Ammon's horn (tissue), 1 donor: ENCODE data around the gene ADAMTS9.
A peak's percentile ranks its signal among the peaks of the same experiment; 100 is the strongest.

Experiments used
- DNase-seq: peaks from one replicate; pipeline ENCODE4 v3.0.0-alpha.2; 2016; ENCODE audit warnings: low spot score

Gene ADAMTS9

DNA sequence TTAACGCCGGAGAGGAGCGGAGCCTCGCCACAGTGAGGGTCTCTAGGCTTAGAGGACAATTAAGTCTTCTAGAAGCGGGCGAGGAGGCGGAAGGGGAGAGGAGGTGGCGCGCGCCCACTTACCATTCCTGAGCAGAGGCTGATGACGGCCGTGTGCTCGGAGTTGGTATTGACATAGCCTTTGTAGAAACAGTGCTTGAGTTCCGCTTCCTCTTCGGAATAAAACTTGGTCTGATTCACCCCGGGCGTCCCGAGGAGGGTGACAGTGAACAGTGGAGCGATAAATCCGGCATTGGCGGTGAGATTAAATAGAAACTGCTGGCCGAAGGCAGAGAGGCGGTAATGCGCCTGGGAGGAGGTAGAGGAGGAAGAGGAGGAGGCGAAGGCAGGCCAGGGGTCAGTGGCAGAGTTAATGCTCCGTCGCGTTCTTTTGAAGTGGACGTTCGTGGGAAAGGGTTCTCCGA, 1.3 kb downstream of the ADAMTS9 start:
- peak; percentile 42 for DNase-seq

DNA sequence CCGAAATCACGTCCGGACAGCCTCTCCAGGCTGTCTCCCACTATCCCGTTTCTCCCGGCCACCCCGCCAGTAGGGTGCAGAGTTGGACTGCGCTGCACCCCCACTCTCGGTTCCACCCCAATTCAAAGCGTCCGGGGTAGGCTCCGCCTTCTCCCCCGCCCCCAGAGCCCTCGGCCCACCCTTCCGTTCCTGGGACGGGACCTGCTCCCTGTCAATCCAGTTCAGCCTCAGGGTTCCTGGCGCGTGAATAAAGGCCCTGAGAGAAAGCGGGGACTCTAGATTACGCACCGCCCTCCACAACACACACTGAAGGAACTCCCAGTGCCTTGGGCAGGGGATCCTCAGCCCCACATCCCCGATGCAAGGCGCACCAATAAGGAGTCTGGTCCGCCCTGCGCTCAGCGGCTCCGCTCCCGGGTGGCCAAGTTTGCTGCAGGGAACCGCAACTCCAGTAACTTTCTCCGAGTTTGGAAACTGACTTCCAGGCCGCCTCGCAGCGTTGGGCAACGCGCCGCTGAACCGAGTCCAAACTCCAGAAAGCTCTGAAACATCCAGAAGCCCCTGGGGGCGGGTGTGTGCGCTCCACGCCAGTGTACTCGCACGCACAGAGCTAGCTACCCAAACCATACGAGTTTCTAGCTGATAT, 1.9 kb downstream of the ADAMTS9 start:
- peak; percentile 86 for DNase-seq

DNA sequence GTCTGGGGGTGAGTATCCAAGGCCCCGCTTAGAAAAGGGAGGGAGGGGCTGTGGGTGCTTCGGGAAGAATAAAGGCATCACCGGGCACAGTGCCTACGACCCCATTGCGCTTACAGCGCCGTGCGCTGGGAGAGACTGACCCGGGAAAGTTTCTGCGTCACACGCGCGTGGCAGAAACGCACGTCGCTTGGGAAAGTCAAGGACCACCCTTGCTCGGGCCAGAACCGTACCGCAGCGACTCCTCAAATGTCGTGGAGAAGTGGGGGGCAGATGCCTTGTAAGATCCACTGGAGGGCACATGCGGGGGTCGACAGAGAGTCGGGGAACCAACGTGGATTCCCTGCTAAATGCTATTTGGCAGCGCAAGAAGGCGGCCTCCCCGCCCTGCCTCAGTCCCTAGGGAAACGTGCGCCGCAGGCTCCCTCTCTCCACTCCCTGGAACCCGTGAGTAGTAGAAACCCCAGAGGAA, 2.4 kb downstream of the ADAMTS9 start:
- peak; percentile 27 for DNase-seq

DNA sequence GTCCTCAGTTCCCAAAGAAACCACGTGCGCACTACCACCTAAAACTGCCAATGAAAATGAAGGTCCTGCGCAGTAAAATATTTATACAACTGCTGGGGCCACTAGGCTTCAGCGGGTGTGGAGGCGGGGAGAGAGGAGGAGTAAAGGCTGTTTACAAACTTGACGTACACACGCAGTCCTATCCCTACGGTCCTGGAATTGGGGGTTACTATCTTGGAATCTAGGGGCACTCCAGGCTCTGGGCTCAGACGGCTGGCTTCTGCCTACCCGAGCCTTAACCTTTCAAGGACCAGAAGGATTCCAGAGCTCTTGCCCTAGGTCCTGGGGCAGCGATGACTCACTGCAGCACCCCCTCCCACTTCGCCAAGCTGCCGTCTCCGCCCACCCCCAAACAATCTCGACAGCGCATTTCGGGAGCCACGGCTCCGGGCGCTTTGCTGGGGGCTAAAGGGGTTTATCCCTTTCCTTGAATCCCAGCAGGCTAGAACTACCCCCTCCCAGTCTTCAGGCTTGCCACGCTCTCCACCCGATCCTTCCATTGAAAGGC, 3.0 kb downstream of the ADAMTS9 start:
- DNase-seq = peak; percentile 6

DNA sequence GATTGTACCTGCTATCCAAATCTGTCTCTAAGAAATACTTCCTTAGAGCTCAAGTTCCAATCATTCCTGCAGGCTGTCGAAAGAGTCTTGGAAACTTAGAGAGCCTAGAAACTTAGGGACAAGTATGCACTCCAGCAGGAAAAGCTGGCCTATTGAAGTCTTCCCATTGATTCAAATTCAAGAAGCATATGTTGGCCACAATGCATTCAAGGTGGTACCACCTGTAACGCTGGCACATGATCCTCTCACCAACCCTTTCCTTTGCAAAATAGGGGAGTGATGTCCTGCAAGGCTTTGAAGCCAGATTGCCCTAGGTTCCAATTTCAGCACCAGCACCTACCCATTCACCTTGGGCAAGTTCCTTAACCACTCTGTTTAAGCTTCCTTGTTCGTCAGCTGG, 6.0 kb downstream of the ADAMTS9 start:
- no peak for DNase-seq

DNA sequence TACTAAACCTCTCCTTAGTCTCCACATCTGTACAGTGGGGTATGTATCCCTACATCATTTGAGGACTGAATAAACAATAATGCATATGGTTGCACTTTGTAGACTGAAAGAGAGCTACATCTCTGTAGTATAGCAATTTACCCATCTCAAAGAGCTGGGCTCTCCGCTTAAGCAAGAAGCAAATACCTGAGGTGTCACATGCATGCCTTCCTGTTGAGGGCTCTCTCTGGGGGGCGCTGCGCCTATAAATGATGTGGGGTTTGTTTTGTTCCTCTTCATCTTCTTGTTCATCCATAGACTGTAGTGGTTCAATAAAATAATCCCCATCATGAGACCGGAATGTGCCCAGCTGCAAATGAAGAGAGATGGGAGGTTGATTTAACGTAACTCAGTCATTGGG, 6.8 kb downstream of the ADAMTS9 start:
- no peak for DNase-seq

DNA sequence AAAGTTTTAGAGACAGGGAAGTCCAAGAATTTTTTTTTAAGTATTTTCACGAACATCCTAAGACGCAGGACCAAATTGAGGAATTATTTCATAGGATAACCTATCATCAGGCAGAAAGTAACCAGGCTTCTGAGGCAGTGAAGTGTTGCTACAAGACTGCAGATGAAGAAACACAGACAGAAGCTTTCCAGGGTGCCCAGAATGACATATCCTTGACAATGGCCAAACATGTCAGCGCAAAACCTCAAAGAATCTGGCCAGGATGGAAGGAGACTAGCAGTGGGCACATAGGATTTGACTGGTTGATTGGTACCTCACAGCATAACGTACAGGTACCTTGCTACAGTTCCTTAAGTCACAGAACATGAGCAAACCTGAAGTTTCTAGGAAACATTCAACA, 7.5 kb downstream of the ADAMTS9 start:
- no peak for DNase-seq

DNA sequence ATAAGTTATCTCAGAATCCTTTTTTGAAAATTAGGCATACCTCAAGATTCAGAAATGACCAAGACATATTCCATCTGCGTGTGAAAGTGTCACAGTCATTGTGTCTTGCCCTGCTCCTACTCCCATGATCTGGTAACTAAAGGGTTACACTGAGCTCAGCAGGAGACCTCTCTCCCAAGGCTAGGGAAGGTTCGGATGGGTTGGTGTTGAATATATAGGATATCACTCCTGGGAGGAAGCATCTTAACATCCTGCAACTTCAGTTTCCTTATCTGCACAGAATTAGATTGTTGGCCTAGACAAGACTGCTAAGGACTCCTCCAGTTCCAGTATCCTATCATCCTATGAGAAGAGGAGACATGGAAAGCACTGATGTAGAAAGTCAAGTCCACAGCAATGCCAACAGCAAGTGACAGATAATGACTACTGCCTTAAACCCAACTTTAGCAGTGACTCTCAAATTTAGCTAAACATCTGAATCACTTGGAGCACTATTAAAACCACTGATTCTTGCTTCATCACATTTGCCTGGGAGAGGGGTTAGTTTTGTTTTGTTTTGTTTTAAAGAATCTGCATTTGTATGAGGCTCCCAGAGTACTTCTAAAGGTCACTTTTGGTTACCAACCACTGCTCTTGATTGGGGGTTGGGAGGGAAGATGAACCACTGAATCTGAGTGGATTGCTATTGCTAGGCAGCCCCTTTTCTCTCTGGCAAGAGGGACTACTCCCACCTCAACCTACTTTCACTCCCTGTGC, 9.7 kb downstream of the ADAMTS9 start:
- DNase-seq = no peak

DNA sequence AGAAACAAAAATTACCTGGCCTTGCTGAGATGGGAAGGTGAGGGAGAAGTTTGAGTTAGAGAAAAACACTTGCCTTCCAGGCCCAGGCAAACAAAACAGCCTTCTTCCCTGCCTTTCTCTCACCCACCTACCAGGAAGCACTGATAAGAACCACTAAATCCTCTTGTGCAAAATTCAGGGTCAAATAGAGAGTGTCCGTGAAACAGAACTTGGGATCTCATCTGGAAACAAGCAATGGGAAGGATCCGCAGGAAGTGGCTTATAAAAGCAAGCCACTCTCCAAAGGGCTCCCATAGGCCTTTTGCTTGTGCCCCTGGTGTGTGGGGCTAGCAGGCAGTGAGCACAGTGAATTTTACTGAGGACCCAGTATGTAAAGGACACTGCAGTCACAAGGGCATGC, 11.0 kb downstream of the ADAMTS9 start:
- no peak for DNase-seq

DNA sequence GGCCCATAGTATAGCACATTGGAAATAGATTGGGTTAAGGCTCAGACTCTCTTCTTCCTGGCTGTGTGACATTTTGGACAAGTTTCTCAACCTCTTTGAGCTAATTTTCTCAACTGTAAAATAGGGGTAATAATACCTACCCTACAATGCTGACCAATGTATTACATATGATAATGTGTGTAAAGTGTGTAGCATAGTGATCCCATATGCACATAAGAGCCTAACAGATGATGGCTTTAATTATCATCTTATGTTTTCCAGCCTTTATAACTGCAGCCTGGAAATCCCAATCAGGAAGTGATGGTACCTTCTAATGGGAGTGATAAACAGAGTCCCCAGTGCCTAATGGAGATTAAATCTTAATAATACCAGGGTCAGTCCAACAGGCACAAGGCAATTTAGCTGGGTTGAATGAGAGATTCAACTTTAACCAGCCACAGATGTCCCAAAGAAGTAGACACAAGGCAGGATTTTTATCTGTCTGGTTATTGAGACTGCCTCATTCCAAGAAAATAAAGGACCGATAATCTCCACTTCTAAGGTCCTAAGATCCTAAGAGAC, 12.0 kb downstream of the ADAMTS9 start:
- no peak for DNase-seq

DNA sequence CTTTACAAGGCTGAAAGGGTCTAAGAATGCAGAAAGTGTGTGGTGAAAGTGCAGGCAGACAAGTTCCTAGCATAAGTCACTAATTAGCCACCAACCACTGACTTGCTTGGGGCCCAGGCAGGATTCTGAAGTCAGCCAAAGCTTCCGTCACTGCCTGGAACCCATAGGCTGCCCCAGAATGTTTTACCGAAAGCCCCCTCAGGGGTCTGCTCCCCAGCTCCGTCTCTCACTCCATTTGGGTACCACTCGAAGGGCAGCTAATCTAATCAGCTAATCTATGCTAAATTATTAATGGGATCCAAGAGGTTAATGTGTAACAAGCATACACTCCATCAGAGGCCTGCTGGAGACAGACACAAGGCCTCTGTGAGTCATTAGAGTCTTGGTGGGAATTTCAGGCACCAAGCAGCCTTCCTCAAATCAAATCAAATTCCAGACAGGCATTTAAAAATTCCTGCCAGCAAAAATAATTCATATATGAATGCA, 13.2 kb downstream of the ADAMTS9 start:
- DNase-seq = no peak

DNA sequence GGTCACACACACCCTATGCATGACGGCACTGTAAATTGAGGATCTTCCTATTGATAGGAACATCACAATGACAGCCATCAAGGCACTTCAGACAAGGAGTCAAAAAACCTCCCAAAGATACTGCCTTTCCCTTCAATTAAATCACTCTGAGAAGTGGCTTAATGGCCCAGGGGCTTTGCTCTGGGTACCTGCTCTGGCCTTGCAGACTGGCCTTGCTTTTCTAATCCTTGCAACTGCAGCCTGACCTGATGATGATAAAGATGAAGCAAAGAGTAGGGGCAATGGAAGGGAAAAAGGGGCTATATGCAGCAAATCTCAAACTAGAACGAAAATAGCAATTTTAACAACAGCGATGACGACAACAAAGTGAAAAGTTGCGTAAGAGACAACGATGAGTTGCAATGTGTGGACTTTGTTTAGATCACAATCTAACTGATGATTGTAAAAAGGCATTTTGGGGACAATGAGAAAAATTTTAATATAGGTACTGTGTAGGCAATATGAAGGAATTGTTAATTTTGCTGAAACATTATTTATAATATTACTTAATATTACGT, 14.6 kb downstream of the ADAMTS9 start:
- DNase-seq = no peak

DNA sequence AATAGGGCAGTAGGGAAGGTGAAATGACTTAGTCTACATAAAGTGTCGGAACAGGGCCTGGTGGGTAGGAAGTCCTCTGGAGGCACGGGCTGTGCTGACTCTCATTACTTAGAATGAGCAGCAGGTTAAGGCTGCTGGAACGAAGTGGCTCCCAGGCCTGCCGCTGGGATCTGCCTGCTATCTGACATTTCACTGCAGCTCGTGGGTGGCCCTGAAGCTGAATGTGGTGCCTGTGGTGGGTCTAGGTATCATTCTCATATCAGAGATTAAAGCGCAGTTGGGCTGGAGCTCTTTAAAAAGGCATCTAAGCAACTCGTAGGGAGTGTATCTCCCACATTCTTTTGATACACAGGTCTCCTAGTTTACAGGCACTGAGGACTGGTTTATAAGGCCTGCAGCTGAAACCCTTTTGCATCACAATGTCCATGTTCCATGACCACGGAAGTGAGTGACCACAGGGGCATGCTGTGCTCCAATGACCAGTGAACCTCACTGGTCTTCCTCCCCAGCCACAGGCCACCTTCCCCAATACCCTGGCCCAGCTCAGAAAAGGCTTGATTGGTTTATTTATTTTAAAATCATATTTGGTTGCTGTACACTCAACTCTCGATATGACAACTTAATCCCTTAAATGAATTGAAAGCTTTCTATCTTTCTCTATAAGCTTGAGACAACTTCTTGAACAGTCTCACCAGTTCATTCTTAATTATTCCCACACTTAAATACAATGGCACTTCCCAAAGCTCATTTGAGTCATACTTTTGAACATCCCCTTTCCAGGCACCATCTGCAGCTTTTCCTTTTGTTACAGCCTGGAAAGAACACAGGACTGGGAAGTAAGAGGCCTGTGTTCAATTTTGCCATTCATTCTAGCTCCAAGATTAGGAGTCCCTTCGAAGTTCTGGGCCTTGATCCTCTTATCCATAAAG, 19.0 kb downstream of the ADAMTS9 start:
- no peak for DNase-seq

DNA sequence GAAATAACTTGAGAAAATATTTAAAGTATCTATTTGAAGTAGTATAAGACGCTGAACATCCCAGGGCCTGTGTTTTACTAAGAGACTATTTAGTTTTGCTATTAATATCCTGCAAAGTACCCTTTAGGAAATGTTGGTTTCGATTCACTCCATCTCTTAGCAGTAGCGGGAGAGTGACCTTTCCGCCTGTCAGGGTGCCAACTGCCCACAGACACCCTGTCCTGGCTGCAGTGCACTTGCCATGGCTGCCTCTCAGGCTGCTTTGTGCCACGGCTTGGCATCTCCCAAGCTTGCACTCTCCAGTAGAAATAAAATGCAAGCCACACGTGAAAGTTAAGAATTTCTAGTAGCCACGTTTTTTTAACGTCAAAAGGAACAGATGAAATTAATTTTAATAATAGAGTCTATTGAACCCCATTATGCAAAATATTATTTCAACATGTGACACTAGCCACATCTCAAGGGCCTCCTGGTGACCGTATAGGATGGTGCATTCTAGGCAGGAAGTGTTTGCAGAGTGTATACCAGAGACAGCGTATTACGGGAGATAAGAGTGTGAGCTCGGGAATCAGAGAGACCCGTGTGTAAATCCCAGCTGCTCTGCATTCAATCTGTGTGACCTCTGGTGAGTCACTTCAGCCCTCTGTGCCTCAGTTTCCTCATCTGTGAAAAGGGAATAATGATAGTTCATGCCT, 19.8 kb downstream of the ADAMTS9 start:
- peak; percentile 40 for DNase-seq

DNA sequence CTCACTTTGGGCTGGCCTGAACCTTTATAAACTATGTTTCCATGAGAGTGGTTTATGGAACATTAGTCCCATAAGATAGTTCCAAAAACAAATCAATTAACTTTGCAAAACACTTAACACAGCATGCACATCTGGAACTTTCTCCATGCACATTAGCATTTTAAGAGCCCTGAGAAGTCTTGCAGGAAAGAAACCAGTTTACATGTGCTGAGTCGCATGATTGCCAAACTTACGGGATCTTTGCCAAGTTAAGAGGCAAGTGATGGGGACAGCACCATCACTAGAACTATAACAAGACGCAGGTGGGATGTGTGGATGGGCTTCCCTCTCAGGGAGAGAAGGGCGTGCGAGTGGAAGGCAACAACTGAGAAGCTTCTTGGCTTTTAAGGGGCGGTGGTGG, 20.7 kb downstream of the ADAMTS9 start:
- DNase-seq = no peak

DNA sequence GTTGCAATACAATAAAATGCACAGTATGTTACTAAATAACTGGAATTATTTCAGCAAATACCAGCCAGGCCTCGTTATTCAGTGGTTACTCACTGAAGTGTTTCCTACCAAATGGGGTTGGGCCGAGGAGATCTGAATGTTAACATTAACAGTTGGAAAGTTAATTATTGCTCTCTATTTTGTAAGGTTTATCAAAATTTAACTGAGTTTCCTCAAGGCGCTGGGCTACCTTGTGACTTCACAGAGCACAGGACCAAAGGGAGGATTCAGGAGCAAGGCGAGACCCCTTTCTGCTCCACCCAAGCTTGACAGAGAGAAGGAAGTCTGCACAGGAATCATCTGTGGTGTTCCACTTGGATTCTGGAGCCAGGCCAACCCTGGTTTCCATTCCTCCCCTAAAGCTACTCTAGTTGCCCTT, 21.6 kb downstream of the ADAMTS9 start:
- no peak for DNase-seq

DNA sequence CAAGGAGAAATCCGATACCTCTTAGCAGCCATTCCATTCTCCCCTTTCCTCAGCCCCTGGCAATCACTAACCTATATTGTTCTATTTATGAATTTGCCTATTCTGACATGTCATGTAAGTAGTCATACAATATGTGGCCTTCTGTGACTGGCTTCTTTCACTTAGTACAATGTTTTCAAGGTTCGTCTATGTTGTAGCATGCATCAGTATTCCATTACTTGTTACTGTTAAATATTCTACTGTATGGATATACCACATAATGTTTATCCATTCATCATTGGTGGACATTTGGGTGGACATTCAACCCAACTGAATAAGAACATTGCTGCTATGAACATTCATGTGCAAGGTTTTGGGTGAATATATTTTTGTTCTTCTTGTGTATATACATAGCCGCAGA, 23.4 kb downstream of the ADAMTS9 start:
- no peak for DNase-seq

DNA sequence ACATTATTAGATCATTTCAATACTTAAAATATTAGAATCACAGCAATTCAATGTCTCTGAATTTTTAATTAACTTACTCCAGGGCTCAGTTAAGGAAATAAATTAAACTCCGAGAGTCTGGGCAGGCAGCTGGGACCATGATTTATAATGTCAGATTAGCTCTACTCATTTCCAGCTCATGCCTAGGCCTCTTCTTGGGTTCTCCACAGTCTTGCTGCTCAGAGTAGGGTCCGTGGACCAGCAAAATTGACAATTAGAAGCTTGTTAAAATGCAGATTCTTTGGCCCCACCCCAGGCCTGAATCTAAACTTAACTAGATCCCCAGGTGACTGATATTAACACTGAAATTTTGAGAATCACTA, 28.2 kb downstream of the ADAMTS9 start:
- no peak for DNase-seq

DNA sequence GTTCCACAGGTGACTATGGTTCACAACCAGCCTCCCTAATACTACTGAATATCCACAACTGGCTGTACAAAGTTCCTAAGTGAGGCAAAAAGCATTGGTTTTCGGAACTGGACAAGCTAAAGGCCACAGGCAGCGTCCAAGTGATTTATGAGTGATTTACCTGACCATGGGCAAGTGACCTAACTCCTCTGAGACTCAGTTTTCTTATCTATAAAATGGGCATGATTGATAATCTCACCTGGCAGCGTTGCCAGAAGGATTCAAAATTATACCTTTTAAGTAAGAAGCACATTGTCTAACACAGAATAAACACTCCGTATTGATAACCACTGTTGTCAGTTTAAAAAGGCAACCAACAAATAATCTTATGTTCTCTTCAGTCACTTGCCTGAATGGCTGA, 29.8 kb downstream of the ADAMTS9 start:
- no peak for DNase-seq

DNA sequence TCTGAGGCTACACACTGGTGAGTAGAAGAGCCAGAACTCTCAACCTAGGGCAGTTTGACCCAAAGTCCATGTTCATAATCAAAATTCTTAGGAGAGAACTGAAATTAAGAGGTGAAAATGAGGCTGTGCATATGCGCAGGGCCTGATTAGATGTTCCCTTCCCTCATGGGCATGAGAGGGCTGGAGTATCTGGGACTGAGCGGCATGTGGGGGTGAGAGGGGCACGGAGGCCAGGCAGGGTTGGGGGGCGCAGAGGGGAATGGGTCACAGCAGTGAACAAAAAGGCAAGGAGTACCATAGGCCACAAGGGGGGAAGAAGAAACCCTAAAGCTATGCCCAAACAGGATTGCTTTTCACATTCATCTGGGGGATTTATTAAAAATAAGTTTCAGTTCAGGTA, 31.3 kb downstream of the ADAMTS9 start:
- no peak for DNase-seq

DNA sequence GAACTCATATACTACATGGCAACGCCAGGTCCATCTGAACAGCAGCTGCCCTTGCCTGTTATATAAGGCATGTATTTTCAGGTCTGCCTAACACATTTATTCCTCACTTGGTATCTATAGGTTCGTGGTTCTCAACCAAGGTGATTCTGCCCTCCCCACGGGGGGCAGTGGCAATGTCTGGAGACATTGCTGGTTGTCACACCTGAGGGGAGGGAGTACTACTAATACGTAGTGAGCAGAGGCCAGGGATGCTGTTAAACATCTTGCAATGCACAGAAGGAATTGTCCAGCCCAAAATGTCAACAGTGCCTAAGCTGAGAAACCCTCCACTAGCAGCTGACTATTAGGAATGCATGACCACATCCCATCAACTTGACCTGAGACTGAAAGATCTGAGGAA, 32.6 kb downstream of the ADAMTS9 start:
- no peak for DNase-seq
